Inflammatory macrophage treated with lipopolysaccharide for 1 hour (primary cell): ENCODE data around the gene AHCYL1.
A peak's percentile ranks its signal among the peaks of the same experiment; 100 is the strongest.

Experiments used
- DNase-seq, 2 donors: peaks; one replicate each; pipeline ENCODE4 v3.0.0-alpha.2; 2020 to 2022

AHCYL1 gene

GRCh38 chr1:109977225-109977624, 7.3 kb upstream of the AHCYL1 start:
- DNase-seq = no peak

GRCh38 chr1:109977657-109978378, 6.7 kb upstream of the AHCYL1 start:
- DNase-seq = no peak

DNA sequence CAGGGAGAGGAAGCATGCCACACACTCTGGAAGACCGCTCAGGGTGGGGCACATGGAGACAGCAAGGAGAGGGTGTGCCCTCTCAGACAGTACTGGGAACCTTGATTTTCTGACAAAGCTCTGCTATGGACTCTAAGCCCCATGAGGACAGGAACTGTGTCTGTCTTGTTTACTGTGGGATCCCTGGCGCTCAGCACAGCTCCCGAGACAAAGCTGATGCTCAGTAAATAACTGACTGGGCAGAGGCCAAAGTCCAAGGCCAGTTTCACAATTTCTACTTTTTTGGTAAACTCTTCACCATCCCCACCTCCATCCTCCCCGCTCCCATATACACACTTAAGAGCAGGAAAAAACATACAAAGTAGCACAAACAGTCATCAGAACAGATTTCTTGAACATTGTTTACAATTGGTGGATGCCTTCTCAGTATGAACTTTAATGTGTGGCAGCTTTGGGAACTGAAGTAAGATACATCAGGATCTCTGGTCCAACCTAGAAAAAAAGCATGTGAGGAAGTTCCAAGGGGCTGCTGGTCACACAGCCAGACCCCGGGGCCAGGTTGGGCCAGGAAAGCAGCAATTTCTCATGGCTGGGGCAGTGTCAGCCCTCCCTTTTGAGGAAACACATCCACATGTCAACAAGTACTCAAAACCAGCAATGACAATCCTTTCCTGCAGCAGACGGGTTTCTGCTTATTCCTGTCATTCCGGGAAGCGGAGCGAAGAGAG, 5.6 kb upstream of the AHCYL1 start:
- DNase-seq = no peak

DNA sequence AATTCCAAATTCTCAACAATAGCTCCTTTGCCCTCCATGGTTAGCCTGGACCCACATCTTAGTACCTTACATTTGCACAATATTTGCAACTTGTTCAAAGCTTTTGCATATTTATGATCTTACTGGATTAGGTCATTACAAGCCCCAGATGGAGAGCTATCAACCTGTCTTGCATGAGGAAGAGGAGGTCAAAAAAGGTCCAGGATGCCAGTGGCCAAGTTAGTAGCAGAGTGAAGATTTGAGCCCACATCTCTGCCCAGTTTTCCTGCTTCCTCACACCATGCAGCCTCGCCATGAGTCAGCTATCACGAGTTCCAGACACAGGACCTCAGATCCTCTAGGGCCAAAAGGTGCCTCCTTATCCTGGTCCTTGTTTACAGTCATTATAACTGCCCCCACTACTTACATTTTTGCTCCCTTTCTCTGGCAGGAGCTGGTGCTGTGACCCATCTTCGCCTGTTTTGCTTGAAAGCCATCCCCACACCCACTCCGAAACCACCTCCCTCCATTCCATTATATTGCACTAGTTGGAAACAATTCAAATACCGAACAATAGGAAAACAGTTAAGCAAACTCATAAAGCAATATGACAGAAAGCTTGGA, 5.0 kb upstream of the AHCYL1 start:
- DNase-seq = peak; percentile 57 to 69

DNA sequence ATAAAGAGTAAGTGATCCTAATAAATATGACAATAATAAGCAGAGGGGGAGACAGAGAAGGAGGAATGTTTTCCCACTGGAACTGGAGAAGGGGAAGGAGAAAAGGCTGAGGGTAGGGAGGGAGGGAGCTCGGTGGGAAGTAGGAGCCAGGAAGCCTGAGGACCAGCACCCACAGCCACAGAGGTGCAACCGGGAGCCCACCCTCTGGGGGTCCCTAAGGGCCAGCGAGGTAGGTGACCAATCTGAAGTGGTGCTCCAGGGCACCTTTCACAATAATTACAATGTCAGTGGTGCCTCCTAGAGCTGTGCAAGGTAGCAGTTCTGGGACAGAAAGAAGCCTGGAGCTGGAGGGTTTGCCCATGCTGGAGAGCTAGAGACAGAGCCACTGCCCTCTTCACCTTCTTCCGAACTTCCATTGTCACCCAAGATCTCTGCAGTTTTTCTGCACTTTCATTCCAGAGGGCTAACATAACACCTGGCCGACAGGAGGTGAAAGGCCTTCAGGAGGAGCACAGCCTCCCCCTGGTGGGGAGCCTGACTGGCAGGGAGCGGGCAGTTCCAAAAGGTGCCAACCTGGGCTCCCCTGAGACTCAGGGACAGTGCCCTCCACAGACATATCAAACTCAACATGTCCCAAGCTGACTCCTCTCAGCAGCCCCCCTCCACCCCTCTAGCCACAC, 4.1 kb upstream of the AHCYL1 start:
- DNase-seq = no peak

GRCh38 chr1:109981004-109981335, 3.6 kb upstream of the AHCYL1 start:
- DNase-seq = peak; percentile 36 to 83

DNA sequence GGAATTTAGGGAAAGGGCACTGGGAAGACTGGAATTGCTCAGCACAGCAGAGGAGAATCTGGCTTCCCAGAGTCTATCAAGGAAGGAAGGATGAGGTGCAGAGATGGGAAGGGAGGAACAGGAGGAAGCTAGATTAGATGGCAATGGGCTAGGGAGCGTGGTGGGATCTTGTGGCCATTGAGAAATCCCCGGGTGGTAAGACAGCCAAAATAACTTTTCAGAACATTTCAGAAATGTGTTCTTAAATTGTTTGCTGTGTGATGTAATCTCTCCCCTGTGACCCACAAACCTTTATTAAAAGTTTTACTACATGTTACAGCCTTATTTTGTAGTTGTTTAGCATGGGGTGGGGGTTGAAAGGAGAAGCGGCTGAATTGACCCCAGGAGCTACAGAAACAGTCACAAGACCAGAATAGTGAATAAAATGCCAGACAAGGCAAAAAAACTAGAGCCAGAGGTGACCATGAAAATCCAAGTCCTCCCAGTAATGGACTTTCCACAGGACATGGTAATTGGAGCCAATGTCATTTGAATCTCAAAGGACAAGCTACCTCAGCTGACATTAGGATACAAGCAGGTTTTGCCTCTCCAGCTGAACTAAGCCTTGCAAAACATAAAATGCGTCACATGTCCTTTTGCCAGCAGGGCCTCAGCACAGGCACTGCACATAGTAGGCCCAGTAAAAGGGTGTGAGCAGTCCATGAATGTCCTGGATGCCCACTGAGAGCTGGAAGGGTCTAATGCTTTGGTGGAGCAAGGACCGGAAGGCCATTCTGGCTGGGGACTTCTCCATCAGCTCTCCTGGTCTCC, 980 bp upstream of the AHCYL1 start:
- DNase-seq = peak in 1 of 2 donors; percentile 48

- peak; percentile 30 to 51 for DNase-seq
Measured at GRCh38 chr1:109984190-109984455, 442 bp upstream of the AHCYL1 start.

DNA sequence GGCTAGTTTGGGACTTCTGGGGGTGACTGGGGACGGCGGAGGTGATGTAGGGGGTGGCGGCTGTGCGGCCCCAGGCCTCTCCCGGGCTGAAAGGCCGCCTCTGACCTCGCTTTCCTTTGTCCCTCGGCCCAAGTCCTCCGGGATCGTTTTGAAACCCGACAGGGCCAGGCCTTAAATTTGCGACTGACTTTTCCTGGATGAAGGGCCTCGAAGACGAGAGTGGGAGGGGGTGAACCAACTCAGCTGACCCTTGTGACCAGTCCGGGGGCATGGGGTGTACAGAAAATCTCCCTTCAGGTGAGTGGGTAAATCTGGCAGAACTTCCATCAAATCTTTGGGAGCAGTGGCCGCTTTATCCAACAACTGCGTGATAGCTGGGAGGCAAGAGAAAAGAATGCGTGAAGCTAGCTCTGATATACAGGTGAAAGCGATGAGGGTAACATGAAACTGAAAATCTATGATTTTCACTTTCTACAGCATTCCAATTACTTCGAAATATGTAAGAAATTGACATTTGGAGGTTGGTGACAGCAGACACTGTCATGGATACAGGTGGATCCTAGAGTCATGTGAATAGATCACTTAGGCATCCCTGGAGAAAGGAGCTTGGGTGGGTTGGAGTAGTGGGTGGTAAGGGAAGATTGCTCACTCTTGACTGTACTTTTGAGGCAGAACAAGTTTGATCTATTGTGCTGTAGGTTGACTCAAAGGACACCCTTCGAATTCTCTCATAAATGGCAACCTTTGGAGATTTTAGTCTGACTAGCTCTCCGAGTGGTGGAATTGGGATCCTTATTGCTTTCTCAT, 885 bp downstream of the AHCYL1 start:
- peak in 1 of 2 donors; percentile 47 for DNase-seq

DNA sequence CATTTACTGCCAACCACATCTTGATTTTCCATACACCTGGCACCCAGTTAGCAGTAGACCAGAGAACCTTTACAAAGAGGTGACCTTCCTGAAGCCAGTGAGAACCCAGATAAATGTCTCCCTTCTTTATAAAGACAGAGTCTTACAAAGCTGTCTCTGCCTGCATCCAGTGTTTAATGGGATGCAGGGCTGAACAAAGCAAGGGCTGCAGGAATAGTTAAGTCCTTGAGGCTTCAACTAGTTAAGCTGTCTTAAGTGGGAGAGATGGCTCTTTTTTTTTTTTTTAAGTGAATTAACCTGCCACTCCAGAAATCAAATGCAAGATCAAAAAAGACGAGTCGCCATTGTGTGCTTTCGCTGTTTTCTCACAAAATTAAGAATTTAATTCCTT, 1.5 kb downstream of the AHCYL1 start:
- no peak for DNase-seq

GRCh38 chr1:109988349-109988914, 3.9 kb downstream of the AHCYL1 start:
- DNase-seq = no peak

DNA sequence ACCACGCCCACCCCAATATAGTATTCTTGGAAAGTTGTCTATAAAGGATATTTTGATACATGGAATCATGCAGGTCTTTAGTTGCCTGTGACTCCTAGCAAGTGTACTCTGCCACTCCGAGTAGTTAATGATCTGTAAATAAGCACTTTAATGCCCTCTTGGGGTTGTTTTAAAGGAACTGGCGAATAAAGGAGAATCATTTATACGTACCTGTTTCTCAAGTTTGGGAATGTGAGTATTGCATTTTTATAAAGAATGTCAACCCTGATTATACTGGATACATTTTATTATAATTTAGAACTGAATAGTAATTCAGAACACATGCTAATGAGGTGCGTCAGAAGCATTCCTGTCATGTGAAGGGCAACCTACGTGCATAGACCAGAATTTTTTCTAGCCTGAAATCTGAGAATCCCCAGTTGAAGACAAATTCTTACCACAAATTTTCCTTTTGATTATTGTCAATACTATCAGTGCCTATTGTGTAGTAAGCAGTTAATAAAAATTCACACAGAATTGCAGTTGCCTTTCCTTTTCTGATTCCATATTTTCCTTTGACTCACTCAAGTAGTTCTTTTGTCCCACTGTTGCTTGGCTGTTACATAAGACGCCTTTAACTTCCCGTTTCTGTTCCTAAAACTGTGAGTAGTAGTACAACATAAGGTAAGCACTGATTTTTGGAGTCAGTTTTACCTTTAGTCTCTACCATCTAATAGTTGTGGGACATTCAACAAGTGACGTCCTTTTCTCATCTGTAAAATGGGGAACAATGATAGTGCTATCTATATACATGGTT, 5.1 kb downstream of the AHCYL1 start:
- DNase-seq = peak; percentile 70 to 73

- no peak for DNase-seq
Measured at GRCh38 chr1:109990302-109990653, 5.7 kb downstream of the AHCYL1 start.

DNA sequence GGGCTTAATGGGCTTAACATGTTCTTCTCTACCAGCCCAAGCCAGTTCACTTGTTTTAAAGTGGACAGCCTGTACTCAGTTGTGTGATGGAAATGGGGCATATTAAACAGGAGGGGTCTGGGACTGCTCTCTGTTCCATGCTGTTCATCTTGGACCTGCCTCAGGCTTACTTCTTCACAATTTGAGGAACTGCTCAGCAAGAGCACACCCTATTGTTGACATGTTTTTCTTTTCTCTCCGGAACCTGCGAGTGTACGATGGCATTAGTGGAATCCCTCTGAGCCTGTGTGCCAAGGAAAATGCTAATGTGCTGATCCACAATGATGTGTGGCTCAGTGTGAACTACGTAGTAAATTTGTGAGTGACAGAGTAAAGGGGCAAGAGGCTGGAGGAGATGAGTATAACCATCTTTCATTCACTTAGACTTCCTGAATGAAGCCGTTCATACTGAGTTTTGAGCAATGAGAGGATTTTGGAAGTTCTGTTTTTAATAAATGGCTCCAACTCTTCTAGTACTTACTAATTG, 6.9 kb downstream of the AHCYL1 start:
- no peak for DNase-seq

GRCh38 chr1:109993885-109994284, 9.3 kb downstream of the AHCYL1 start:
- DNase-seq = no peak

DNA sequence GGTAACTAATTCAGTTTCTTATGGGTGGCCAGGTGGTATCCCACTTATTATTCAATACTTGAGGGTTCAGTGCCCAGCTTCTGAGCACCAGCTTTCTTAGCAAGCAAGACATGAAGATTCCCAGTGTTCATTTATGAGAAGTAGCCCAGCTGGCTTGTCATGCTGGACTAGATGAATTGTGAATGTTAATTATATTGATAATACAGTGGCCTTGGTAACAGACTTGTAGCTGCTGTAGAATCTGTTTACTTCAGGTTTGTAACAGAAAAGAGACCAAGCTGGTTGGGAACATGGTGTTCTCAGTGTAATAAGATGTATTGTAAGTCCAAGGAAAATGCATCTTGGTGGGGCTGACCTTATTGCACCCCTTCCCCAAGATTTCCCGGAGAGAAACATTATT, 10.1 kb downstream of the AHCYL1 start:
- DNase-seq = no peak

GRCh38 chr1:109995536-109995935, 11.0 kb downstream of the AHCYL1 start:
- DNase-seq = no peak

- peak; percentile 52 to 63 for DNase-seq
Measured at GRCh38 chr1:109996476-109996875, 11.9 kb downstream of the AHCYL1 start.

DNA sequence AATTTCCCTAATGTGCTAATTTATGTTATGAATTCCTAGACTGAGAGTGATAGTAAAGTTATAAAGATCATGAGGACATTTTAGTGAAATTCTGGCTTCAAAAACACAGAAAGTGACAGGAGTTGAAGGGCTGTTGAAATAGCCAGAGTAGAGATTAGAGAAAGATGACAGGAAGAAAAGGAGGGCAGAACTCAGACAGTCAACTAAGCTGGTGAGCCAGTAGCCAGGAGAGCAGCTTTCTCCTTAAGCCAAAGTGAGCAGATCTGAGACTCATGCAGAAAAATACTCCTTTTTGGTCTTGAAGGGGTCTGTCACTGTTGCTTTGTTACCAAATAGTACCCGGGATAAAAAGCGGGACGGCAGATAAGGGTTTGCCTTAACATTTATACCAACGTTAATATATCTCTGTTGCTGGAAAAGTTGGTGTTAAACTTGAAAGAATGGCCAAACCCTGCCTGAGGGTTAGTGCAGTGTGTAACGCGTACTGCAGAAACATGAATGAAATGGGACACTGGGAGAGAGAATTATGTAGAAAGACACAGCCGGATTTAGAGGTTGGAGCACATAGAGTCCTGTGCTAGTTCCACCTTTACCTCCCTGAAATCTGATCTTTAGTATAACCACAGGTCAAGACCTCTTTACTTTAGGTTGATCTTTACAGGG, 12.8 kb downstream of the AHCYL1 start:
- DNase-seq = no peak

DNA sequence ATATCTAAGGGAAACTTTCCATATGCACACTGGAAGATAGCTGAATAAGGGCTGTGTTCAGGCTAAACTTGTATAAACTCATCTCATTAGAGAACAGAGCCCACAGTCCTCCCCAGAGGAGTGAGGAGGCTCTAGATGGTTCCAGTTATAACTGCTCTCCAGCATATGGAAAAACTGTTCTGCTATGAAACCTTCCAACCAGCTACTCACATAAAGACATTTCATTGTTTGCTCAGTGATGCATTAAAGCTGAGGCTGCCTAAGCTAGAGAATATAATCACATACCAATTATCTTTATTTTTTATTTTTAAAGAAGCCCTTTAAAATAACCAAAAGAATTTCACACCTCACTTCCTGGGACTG, 13.3 kb downstream of the AHCYL1 start:
- no peak for DNase-seq
